PC-9 (cell line): ENCODE data around the gene KIFAP3.

Experiments used
- EZH2 ChIP-seq: fragments of 200-600 bp; sonication (generic); IDR thresholded peaks from 2 replicates; pipeline ENCODE4 v1.8.0; 2017; ENCODE audit warnings: antibody characterized with exemption, low read depth
- TF ChIP-seq, protein P1 (sequence below): fragments of 200-600 bp; sonication (generic); conservative IDR thresholded peaks from 2 replicates; pipeline ENCODE4 v1.6.1; 2017; ENCODE audit warnings: mixed run types, antibody characterized with exemption, mild to moderate bottlenecking, moderate library complexity

DNA sequence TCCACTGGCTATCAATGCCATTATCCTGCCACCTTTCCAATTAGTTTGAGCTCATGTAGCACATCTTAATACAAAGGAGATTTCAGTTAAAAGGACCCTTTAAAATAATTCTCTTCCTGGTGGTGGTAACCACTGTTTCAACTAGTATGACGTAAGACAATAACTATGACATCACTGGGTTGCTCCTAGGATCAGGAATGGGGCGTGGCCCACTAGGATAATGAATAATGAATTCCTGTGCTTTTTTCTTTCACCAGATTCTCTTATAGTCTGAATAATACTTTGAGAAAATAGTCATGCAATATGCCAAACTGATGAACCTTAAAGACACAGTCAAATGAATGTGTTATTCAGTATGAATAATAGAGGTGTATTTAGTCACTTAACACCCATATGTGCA is 10.6 kb upstream of the KIFAP3 start:
- TF ChIP-seq, protein P1, sequence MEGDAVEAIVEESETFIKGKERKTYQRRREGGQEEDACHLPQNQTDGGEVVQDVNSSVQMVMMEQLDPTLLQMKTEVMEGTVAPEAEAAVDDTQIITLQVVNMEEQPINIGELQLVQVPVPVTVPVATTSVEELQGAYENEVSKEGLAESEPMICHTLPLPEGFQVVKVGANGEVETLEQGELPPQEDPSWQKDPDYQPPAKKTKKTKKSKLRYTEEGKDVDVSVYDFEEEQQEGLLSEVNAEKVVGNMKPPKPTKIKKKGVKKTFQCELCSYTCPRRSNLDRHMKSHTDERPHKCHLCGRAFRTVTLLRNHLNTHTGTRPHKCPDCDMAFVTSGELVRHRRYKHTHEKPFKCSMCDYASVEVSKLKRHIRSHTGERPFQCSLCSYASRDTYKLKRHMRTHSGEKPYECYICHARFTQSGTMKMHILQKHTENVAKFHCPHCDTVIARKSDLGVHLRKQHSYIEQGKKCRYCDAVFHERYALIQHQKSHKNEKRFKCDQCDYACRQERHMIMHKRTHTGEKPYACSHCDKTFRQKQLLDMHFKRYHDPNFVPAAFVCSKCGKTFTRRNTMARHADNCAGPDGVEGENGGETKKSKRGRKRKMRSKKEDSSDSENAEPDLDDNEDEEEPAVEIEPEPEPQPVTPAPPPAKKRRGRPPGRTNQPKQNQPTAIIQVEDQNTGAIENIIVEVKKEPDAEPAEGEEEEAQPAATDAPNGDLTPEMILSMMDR: no peak
- no peak for TF ChIP-seq EZH2
